ENCODE measurements around the gene TBL1X.

DNA sequence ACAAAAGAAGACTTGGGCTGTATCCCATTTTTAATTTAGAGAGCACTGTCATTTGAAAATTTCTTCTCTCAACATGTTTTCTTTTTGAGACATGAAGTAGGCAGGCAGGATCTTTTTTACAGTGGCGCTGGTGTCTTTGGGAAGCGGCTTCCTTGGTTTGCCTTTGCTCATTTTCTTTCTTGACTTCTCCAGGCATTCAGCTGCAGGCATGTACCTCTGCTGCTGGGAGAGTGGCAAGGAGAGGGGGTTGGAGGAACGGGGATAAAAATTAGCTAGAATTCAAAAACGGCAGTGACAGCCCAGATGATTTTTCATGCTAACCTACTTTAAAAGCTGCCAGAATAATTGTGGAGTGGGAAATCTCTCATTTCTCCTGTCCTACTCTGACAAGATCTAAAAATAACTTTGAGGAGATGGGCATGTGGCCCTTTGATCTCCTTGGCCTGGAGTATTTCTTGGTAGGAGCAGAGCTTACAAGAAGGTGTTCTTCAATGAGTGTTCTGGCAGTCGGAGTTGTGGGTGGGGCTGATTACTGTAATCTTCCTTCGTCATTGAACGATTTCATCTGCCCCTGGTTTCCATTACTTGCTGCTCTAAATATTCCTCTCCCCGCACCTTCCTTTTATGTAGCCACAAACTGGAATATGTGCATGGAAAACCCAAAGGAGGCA lies 54.8 kb downstream of the TBL1X start:
- TF ChIP-seq CTCF (IDR thresholded peaks at IDR 0.05) (no peak), POLR2A (IDR thresholded peaks at IDR 0.05) (no peak)
